ENCODE measurements around the gene MTIF2. TPM values are rescaled to one million over a fixed set of nuclear protein-coding genes. Genes with fewer than 3 reads are reported as not detected.

MTIF2 gene
- total RNA-seq, 1 donor from 2014 or later, result 40.4 TPM

DNA sequence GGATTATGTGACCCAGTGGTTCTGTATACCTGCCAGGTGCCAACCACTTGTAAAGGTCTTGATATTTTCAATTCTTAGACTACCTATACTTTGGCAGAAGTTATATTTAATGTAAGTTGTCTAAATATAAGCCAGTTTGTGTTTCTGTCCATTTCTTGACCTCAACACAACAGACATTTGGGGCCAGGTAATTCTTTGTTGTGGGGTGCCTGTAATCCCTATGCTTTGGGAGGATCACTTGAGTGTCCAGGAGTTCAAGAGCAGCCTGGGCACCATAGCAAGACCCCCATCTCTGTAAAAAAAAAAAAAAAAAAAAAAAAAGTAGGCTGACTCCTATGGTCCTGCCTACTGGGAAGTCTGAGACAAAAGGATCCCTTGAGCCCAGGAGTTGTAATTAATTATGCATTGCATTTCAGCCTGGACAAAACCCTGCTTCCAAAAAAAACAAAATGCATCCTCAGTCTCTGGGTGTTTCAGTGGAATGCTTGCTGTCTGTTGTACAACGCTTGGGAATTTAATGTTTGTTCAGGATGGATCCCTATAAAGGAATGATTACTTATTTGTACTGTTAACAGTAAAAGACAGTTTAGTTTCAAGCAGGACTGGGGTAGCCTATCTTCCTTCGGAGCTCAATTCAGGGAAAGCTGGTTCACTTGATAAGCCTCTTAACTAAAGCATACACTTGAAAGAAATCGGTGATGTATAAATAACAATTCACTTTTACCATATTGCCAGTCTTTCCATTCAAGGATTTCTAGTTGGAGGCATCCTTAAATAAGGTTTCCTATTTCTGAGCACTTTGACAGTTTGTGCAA, 33.1 kb downstream of the MTIF2 start:
- POLR2A ChIA-PET, result no interaction called here
- no peaks in the 10 kb centered on the region for H3K9me3 Mint-ChIP-seq
- TF ChIP-seq, protein P1, sequence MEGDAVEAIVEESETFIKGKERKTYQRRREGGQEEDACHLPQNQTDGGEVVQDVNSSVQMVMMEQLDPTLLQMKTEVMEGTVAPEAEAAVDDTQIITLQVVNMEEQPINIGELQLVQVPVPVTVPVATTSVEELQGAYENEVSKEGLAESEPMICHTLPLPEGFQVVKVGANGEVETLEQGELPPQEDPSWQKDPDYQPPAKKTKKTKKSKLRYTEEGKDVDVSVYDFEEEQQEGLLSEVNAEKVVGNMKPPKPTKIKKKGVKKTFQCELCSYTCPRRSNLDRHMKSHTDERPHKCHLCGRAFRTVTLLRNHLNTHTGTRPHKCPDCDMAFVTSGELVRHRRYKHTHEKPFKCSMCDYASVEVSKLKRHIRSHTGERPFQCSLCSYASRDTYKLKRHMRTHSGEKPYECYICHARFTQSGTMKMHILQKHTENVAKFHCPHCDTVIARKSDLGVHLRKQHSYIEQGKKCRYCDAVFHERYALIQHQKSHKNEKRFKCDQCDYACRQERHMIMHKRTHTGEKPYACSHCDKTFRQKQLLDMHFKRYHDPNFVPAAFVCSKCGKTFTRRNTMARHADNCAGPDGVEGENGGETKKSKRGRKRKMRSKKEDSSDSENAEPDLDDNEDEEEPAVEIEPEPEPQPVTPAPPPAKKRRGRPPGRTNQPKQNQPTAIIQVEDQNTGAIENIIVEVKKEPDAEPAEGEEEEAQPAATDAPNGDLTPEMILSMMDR (IDR thresholded peaks at IDR 0.05), result no peak
- H3K27me3 Mint-ChIP-seq, result no peaks in the 10 kb centered on the region
- H3K27ac Mint-ChIP-seq, result no peak overlapping the region
- no peak overlapping the region for H3K4me3 Mint-ChIP-seq
- H3K36me3 Mint-ChIP-seq (ENCODE audit: low read depth), result peaks cover 72% of the 10 kb centered on the region
- intact Hi-C loops (cut with micrococcal nuclease), result no loop called here
- no peak for DNase-seq
- no peak for ATAC-seq (ENCODE audit: low read depth)
- peaks cover 36% of the 10 kb centered on the region for H3K4me1 Mint-ChIP-seq
- CTCF ChIA-PET, result no interaction called here

DNA sequence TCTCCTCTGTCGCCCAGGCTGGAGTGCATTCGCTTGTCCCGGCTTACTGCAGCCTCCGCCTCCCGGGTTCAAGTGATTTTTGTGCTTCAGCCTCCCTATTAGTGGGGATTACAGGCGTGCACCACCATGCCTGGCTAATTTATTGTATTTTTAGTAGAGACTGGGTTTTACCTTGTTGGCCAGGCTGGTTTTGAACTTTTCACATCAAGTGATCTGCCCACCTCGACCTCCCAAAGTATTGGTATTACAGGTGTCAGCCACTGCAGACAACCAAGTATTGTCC, 35.4 kb downstream of the MTIF2 start:
- H3K27ac Mint-ChIP-seq, result peak overlapping the region; percentile 98
- TF ChIP-seq, protein P1 (IDR thresholded peaks at IDR 0.05), result no peak
- no peaks in the 10 kb centered on the region for H3K9me3 Mint-ChIP-seq
- intact Hi-C loops (cut with micrococcal nuclease), result loop anchor here (2.0 to 5.0 kb wide), 7 partner anchors 185 to 1446 kb away; partner anchors contain the start of genes ASB3, CCDC88A, CFAP36 and EML6
- H3K4me3 Mint-ChIP-seq, result peak overlapping the region; percentile 99
- ATAC-seq (ENCODE audit: low read depth) (no peak), DNase-seq (no peak)
- CTCF ChIA-PET, result no interaction called here
- no peaks in the 10 kb centered on the region for H3K27me3 Mint-ChIP-seq
- peaks cover 45% of the 10 kb centered on the region for H3K4me1 Mint-ChIP-seq
- H3K36me3 Mint-ChIP-seq (ENCODE audit: low read depth), result peaks cover 62% of the 10 kb centered on the region
- POLR2A ChIA-PET, result interaction anchor here (1.7 kb wide), 1 partner anchor 183 kb away, joined by 21 read pairs; the partner anchor contains the start of gene RTN4

DNA sequence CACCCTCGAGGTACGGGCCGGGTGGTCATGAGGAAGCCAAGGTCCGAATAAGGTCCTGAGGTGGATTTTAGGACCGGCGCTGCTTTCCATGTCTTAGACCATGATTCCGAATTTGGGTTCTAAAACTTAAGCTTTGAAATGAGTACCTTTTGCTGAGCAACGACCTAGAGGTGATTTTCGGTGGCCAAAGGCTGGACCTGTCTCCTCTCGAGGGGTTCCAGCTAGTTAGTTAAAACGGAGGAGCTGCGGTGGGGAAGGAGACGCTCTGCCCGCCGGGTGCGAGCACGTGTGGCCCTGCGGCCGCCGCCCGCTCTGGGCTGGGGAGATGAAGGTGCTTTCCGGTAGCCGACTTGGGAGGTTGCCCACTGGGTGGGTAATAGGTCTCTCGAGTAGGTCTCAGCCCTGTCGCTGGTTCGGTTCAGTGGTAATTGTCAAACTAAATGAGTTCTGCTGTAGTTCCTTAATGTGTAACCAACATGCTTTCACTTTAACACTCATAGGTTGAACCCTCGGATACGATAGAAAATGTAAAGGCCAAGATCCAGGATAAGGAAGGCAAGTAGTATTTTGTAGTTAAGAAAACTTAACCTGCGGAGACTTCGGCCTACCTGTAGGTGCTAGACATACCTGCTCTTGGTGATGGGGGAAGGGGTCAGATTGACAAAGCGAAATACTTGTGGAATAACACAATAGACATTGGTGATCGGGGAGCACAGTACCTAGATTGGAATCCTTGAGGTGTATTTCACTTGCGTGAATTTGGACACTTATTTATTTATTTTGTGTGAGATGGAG, 36.0 kb downstream of the MTIF2 start:
- peak; percentile 49 for ATAC-seq (ENCODE audit: low read depth)
- peak; percentile 55 for DNase-seq
- Mint-ChIP-seq H3K27ac (peak overlapping the region; percentile 98), H3K27me3 (no peaks in the 10 kb centered on the region), H3K4me3 (peak overlapping the region; percentile 99), H3K36me3 (ENCODE audit: low read depth) (peaks cover 56% of the 10 kb centered on the region), H3K4me1 (peaks cover 50% of the 10 kb centered on the region), H3K9me3 (no peaks in the 10 kb centered on the region)
- TF ChIP-seq, protein P1 (IDR thresholded peaks at IDR 0.05), result no peak
- POLR2A ChIA-PET, result interaction anchor here (0.7 to 1.7 kb wide), 19 partner anchors 8 to 1465 kb away, joined by 3 to 81 read pairs (median 6); partner anchors contain the start of genes CCDC88A, CFAP36, CHAC2 and MTIF2
- CTCF ChIA-PET, result interaction anchor here (1.0 kb wide), 1 partner anchor 333 kb away, joined by 3 read pairs; no protein-coding TSS in a partner anchor
- intact Hi-C loops (cut with micrococcal nuclease), result loop anchor here (1.0 to 5.0 kb wide), 12 partner anchors 10 to 1446 kb away; partner anchors contain the start of genes ASB3, CCDC88A, CFAP36 and EML6

DNA sequence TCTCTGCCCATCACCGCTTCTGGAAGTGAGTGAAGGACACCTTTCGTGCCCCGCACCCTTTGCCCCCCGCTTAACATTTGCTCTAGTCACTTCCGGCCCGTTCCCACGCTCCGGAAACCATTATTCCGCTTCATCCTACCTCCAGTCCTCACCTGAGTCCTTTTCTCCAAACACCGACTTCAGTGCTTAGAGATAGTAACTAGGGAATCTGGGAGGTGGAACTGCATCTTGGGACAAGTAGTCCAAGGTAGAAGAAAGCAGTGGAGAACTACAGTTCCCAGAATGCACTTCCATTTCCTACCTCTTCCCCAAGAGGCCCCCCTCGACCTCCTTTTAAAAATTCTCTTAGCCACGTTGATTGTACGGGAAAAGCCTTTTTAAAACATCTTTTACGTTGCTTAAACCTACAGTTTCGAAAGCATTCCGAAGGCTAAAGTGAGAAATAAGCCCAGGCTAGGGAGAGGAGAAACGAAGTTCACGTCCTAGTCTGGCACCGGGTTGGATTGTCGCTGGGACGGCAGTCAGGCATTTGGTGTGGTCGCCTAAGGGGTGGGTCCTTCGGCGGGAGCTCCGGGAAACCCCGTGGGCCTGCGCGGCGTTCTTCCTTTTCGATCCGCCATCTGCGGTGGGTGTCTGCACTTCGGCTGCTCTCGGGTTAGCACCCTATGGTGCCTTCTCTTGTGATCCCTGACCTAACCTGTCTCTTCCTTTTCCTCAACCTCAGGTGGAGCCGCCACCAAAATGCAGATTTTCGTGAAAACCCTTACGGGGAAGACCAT, 36.8 kb downstream of the MTIF2 start, which contains the start of the genes CLHC1 and RPS27A:
TSS of gene CLHC1 (minus strand) at position 210 of the 779 bp plus-strand sequence. CDS start 9,882 bp downstream, outside the sequence.
TSS of gene RPS27A (plus strand) at position 605 of the 779 bp plus-strand sequence. CDS start at position 742, 137 bp downstream.
- intact Hi-C loops (cut with micrococcal nuclease), result loop anchor here (1.0 to 5.0 kb wide), 12 partner anchors 9 to 1445 kb away; partner anchors contain the start of genes ASB3, CCDC88A, CFAP36 and EML6
- H3K9me3 Mint-ChIP-seq, result no peaks in the 10 kb centered on the region

More for the DNA sequence above, 36.8 kb downstream of the MTIF2 start, which contains the start of the genes CLHC1 and RPS27A:
- POLR2A ChIA-PET, result interaction anchor here (0.6 to 1.7 kb wide), 25 partner anchors 9 to 1464 kb away, joined by 3 to 81 read pairs (median 4); partner anchors contain the start of genes CCDC88A, CFAP36, CHAC2 and MTIF2
- peaks cover 58% of the 10 kb centered on the region for H3K4me1 Mint-ChIP-seq
- DNase-seq (peak; percentile 92), ATAC-seq (ENCODE audit: low read depth) (peak; percentile 86)
- peaks cover 53% of the 10 kb centered on the region for H3K36me3 Mint-ChIP-seq (ENCODE audit: low read depth)
- peak within 1 kb of the TSS; percentile 99 for H3K4me3 Mint-ChIP-seq
- peak within 1 kb of the TSS; percentile 98 for H3K27ac Mint-ChIP-seq
- TF ChIP-seq, protein P1 (IDR thresholded peaks at IDR 0.05), result no peak
- no peaks in the 10 kb centered on the region for H3K27me3 Mint-ChIP-seq
- CTCF ChIA-PET, result interaction anchor here (1.0 kb wide), 1 partner anchor 332 kb away, joined by 3 read pairs; no protein-coding TSS in a partner anchor

Measured in activated B cell treated with CpG ODN at 0.5 μM for 24 hours (primary cell).